ENCODE data around the gene KLHL5. TPM values are rescaled to one million over a fixed set of nuclear protein-coding genes. Genes with fewer than 3 reads are reported as not detected.

The KLHL5 gene
- total RNA-seq, 4 donors from 2014 or later: 5.1 to 13.2 (median 8.3) TPM

DNA sequence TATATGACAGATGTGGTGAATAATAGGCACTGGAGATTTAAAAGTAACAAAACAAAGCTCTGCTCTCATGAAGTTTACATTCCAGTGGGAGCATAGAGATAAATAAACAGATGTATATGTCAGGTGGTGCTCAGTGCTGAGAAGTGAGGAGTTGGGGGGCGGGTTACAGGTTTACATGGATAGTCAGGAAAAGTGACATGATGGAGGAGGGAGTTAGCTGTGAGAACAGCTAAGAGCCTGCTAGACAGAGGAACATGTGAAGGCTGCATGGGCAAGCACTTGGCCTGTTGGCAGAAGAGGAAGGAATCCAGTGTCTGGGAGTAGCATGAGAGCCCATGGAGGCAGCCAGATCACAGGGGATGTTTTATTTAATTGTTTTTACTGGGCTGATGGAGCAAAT, 19.7 kb upstream of the KLHL5 start:
- WGBS: 97% methylated on average over 1 of the region's 1 CpG
- Histone ChIP-seq H3K36me3 (no peaks in the 10 kb centered on the region), H3K4me1 (peaks cover 32% of the 10 kb centered on the region), H3K27me3 (no peaks in the 10 kb centered on the region), H3K9me3 (no peaks in the 10 kb centered on the region), H3K4me3 (no peak overlapping the region), H3K27ac (peak overlapping the region; percentile 40)
- TF ChIP-seq POLR2AphosphoS5 (IDR thresholded peaks at IDR 0.05) (no peak), EP300 (IDR thresholded peaks at IDR 0.05) (no peak), POLR2A (IDR thresholded peaks at IDR 0.05) (no peak)
- TF ChIP-seq, protein P1, sequence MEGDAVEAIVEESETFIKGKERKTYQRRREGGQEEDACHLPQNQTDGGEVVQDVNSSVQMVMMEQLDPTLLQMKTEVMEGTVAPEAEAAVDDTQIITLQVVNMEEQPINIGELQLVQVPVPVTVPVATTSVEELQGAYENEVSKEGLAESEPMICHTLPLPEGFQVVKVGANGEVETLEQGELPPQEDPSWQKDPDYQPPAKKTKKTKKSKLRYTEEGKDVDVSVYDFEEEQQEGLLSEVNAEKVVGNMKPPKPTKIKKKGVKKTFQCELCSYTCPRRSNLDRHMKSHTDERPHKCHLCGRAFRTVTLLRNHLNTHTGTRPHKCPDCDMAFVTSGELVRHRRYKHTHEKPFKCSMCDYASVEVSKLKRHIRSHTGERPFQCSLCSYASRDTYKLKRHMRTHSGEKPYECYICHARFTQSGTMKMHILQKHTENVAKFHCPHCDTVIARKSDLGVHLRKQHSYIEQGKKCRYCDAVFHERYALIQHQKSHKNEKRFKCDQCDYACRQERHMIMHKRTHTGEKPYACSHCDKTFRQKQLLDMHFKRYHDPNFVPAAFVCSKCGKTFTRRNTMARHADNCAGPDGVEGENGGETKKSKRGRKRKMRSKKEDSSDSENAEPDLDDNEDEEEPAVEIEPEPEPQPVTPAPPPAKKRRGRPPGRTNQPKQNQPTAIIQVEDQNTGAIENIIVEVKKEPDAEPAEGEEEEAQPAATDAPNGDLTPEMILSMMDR (IDR thresholded peaks at IDR 0.05): no peak
- DNase-seq (ENCODE audit: low spot score in 2 of 2): no peak

- 75% methylated on average over 10 of the region's 10 CpGs for WGBS
- peak overlapping the region; percentile 95 for H3K27ac ChIP-seq
- TF ChIP-seq EP300 (IDR thresholded peaks at IDR 0.05) (no peak), POLR2AphosphoS5 (IDR thresholded peaks at IDR 0.05) (no peak), POLR2A (IDR thresholded peaks at IDR 0.05) (no peak)
- TF ChIP-seq, protein P1 (IDR thresholded peaks at IDR 0.05): no peak
- H3K36me3 ChIP-seq: no peaks in the 10 kb centered on the region
- no peak for DNase-seq (ENCODE audit: low spot score in 2 of 2)
- peaks cover 25% of the 10 kb centered on the region for H3K4me1 ChIP-seq
- peak overlapping the region; percentile 98 for H3K4me3 ChIP-seq
- no peaks in the 10 kb centered on the region for H3K27me3 ChIP-seq
- no peaks in the 10 kb centered on the region for H3K9me3 ChIP-seq
These were observed 18.8 kb upstream of the KLHL5 start for GRCh38 chr4:39043058-39043860.

- peak overlapping the region; percentile 98 for H3K4me3 ChIP-seq
- H3K27ac ChIP-seq: peak overlapping the region; percentile 95
- no peak for TF ChIP-seq POLR2AphosphoS5 (IDR thresholded peaks at IDR 0.05)
- TF ChIP-seq POLR2A (IDR thresholded peaks at IDR 0.05): no peak
- no peak for TF ChIP-seq EP300 (IDR thresholded peaks at IDR 0.05)
- TF ChIP-seq, protein P1 (IDR thresholded peaks at IDR 0.05): no peak
- DNase-seq (ENCODE audit: low spot score in 2 of 2): no peak
- no peaks in the 10 kb centered on the region for H3K36me3 ChIP-seq
- peaks cover 22% of the 10 kb centered on the region for H3K4me1 ChIP-seq
- 21% methylated on average over 8 of the region's 8 CpGs for WGBS
- no peaks in the 10 kb centered on the region for H3K9me3 ChIP-seq
- H3K27me3 ChIP-seq: no peaks in the 10 kb centered on the region
These were observed 18.1 kb upstream of the KLHL5 start for GRCh38 chr4:39043861-39044363.

DNA sequence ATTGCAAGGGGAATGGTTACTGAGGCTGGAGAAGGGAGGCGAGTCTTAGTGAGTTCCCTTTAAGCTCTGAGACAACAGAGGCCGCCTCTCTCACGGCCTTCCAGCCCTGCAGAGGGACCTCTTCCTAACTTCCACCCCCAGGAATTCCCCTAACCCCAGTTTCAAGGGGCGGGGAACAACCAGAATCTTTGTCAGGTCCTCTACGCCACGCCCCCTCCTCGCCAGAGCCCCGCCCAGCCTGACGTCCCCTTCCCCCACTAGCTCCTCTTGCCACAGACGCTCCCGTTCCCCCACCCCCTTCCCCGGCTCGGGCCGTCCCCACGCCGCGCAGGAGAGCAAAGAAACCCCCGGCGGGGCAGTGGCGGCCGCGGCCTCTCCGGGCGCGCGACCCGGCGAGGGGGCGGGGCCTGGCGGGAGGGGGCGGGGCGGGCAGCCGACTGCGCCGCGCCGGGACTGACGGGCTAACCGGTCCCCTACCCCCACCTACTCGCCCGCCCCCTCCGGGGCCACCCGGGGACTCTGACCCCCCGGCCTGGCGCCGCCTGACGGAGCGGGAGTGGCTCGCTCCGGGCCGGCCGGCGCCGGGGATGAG, 17.6 kb upstream of the KLHL5 start:
- DNase-seq (ENCODE audit: low spot score in 2 of 2): peak; percentile 94 to 95
- Histone ChIP-seq H3K27ac (peak overlapping the region; percentile 95), H3K36me3 (no peaks in the 10 kb centered on the region), H3K4me3 (peak overlapping the region; percentile 98), H3K4me1 (peaks cover 22% of the 10 kb centered on the region), H3K27me3 (no peaks in the 10 kb centered on the region), H3K9me3 (no peaks in the 10 kb centered on the region)
- TF ChIP-seq EP300 (IDR thresholded peaks at IDR 0.05) (no peak), POLR2A (IDR thresholded peaks at IDR 0.05) (no peak), POLR2AphosphoS5 (IDR thresholded peaks at IDR 0.05) (no peak)
- TF ChIP-seq, protein P1 (IDR thresholded peaks at IDR 0.05): no peak
- WGBS: under 1% methylated on average over 16 of the region's 54 CpGs
